ENCODE measurements around the gene TEX35. TPM values are rescaled to one million over a fixed set of nuclear protein-coding genes. Genes with fewer than 3 reads are reported as not detected.
"Not testable (repeated sequence)": the region's sequence is repeated elsewhere in the genome, so short reads cannot be mapped to it uniquely, and the experiment has no call there.

TEX35 gene
- total and polyA plus RNA-seq, 4 donors = not detected

GRCh38 chr1:178555613-178556012 is 42.7 kb downstream of the TEX35 start:
- ATAC-seq (ENCODE audit: insufficient read depth, low FRiP score); DNase-seq; H3K27ac ChIP-seq (ENCODE audit: low read depth in 1 of 2, low read length in 1 of 2); H3K9me3 ChIP-seq (ENCODE audit: control insufficient read depth in 4 of 4, insufficient read depth in 3 of 4, low read length in 3 of 4); H3K4me1 ChIP-seq (ENCODE audit: control insufficient read depth in 5 of 5, insufficient read depth in 5 of 5, low read length in 5 of 5); H3K4me3 ChIP-seq; H3K36me3 ChIP-seq (ENCODE audit: control insufficient read depth in 4 of 4, insufficient read depth in 4 of 4, low read length in 4 of 4); H3K9ac ChIP-seq (ENCODE audit: insufficient read depth in 1 of 2, low read length in 2 of 2); H3K27me3 ChIP-seq (ENCODE audit: control insufficient read depth in 3 of 3, insufficient read depth in 3 of 3, low read length in 2 of 3): not testable (repeated sequence)
- WGBS, 2 donors = 98 to 100% methylated on average over 1 of the region's 1 CpG

DNA sequence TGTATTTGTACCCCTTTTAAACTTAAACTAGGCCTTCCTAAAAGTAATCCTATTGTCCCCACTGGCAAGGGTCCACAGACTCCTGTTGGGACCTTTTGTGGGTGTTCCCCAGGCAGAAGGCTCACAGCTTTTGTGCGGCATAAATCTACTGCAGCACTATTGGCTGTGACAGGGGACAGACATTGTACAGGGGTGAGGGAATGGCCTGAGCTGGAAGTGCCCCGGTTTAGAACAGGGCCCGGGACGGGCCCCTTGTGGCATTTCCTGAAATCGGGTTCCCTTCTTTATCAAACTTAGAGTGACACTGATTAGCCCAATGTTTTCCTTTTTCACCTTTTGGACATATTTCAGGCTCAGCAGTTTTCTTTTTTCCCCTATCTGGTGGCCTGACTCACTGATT is 45.9 kb downstream of the TEX35 start:
- H3K9ac ChIP-seq (ENCODE audit: insufficient read depth in 1 of 2, low read length in 2 of 2); H3K9me3 ChIP-seq (ENCODE audit: control insufficient read depth in 4 of 4, insufficient read depth in 3 of 4, low read length in 3 of 4); H3K4me3 ChIP-seq; H3K27me3 ChIP-seq (ENCODE audit: control insufficient read depth in 3 of 3, insufficient read depth in 3 of 3, low read length in 2 of 3); DNase-seq; ATAC-seq (ENCODE audit: insufficient read depth, low FRiP score); H3K27ac ChIP-seq (ENCODE audit: low read depth in 1 of 2, low read length in 1 of 2); H3K4me1 ChIP-seq (ENCODE audit: control insufficient read depth in 5 of 5, insufficient read depth in 5 of 5, low read length in 5 of 5); H3K36me3 ChIP-seq (ENCODE audit: control insufficient read depth in 4 of 4, insufficient read depth in 4 of 4, low read length in 4 of 4): not testable (repeated sequence)
- 32 to 35% methylated on average over 5 of the region's 5 CpGs for WGBS, 2 donors

DNA sequence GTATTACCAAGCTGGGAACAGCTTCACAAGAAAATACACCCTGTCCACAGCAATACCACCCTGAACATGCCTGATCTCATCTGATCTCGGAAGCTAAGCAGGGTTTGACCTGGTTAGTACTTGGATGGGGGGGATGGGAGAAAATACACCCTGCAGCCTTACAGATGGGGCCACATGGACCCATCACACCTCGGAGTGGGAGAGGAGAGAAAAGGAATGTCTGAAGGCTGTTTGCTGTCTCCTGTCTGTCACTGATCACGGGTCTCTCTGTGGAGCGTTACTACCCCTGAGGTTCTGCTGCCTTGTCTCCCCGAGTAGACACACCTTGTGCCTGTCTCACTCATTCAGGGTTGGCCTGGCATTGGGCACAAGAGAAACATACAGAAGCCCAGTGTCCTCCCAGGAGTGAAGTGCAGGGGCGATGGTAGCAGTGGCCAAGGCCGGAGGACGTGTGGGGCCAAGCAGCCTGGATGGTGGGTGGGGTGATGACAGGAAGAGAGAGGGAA is 48.0 kb downstream of the TEX35 start:
- Histone ChIP-seq H3K36me3 (ENCODE audit: control insufficient read depth in 4 of 4, insufficient read depth in 4 of 4, low read length in 4 of 4) (no peaks in the 10 kb centered on the region), H3K4me3 (no peak overlapping the region), H3K9me3 (ENCODE audit: control insufficient read depth in 4 of 4, insufficient read depth in 3 of 4, low read length in 3 of 4) (peaks cover 0 to 2% (median 0%) of the 10 kb centered on the region in 4 donors), H3K4me1 (ENCODE audit: control insufficient read depth in 5 of 5, insufficient read depth in 5 of 5, low read length in 5 of 5) (no peaks in the 10 kb centered on the region), H3K9ac (ENCODE audit: insufficient read depth in 1 of 2, low read length in 2 of 2) (no peak overlapping the region), H3K27me3 (ENCODE audit: control insufficient read depth in 3 of 3, insufficient read depth in 3 of 3, low read length in 2 of 3) (no peaks in the 10 kb centered on the region), H3K27ac (ENCODE audit: low read depth in 1 of 2, low read length in 1 of 2) (no peak overlapping the region)
- 85 to 95% methylated on average over 8 of the region's 8 CpGs for WGBS, 2 donors
- DNase-seq (no peak), ATAC-seq (ENCODE audit: insufficient read depth, low FRiP score) (no peak)
- TF ChIP-seq, protein P1, sequence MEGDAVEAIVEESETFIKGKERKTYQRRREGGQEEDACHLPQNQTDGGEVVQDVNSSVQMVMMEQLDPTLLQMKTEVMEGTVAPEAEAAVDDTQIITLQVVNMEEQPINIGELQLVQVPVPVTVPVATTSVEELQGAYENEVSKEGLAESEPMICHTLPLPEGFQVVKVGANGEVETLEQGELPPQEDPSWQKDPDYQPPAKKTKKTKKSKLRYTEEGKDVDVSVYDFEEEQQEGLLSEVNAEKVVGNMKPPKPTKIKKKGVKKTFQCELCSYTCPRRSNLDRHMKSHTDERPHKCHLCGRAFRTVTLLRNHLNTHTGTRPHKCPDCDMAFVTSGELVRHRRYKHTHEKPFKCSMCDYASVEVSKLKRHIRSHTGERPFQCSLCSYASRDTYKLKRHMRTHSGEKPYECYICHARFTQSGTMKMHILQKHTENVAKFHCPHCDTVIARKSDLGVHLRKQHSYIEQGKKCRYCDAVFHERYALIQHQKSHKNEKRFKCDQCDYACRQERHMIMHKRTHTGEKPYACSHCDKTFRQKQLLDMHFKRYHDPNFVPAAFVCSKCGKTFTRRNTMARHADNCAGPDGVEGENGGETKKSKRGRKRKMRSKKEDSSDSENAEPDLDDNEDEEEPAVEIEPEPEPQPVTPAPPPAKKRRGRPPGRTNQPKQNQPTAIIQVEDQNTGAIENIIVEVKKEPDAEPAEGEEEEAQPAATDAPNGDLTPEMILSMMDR (IDR thresholded peaks at IDR 0.05; ENCODE audit: control extremely low read depth, extremely low read depth) = no peak

DNA sequence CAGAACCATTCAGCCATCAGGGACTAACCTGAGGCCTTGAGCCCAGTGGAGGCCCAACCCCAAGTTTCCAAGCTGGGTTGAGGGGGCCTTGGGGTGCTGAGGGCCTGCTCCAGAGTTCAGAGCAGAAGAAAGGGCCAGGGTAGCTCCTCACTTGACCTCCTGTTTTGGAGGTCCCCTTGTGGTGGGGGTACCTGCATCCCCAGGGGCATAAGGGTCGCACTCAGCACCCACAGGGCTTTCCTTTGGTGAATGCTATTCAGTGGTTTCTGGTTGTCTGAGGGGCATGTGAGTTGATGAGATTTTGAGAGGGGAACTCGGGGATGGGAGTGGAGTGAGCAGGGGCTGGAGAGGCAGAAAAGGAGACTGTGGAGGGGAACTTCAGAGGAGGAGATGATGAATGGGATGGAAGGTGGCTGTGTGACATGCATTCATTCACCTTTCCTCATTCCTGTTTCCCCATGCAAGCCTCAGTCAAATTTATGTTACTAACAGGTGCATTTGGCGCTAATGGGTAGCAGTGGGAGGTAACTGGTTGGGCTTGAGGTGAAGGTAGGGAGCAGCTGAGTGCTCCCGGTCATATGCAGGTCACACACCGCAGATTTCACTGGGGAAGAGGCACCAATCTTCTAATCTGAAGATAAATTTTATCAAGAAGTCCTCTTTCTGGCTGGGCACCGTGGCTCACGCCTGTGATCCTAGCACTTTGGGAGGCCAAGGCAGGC is 50.4 kb downstream of the TEX35 start:
- WGBS, 2 donors = 94 to 98% methylated on average over 7 of the region's 7 CpGs
- DNase-seq (no peak), ATAC-seq (ENCODE audit: insufficient read depth, low FRiP score) (no peak)
- TF ChIP-seq, protein P1 (IDR thresholded peaks at IDR 0.05; ENCODE audit: control extremely low read depth, extremely low read depth) = no peak
- Histone ChIP-seq H3K27ac (ENCODE audit: low read depth in 1 of 2, low read length in 1 of 2) (no peak overlapping the region), H3K4me3 (no peak overlapping the region), H3K36me3 (ENCODE audit: control insufficient read depth in 4 of 4, insufficient read depth in 4 of 4, low read length in 4 of 4) (no peaks in the 10 kb centered on the region), H3K9me3 (ENCODE audit: control insufficient read depth in 4 of 4, insufficient read depth in 3 of 4, low read length in 3 of 4) (peaks cover 0 to 3% (median 1%) of the 10 kb centered on the region in 4 donors), H3K9ac (ENCODE audit: insufficient read depth in 1 of 2, low read length in 2 of 2) (no peak overlapping the region), H3K27me3 (ENCODE audit: control insufficient read depth in 3 of 3, insufficient read depth in 3 of 3, low read length in 2 of 3) (no peaks in the 10 kb centered on the region), H3K4me1 (ENCODE audit: control insufficient read depth in 5 of 5, insufficient read depth in 5 of 5, low read length in 5 of 5) (no peaks in the 10 kb centered on the region)

Data from lung (tissue), 12 donors.